Non-pigmented ciliary epithelial cell (primary cell): ENCODE data around the gene PBX1.

Source experiments
- DNase-seq: peaks from one replicate; pipeline ENCODE4 v3.0.0-alpha.2; 2010; ENCODE audit warnings: low read depth

The PBX1 gene

GRCh38 chr1:164563721-164564360 is 4.9 kb downstream of the PBX1 start:
- no peak for DNase-seq

DNA sequence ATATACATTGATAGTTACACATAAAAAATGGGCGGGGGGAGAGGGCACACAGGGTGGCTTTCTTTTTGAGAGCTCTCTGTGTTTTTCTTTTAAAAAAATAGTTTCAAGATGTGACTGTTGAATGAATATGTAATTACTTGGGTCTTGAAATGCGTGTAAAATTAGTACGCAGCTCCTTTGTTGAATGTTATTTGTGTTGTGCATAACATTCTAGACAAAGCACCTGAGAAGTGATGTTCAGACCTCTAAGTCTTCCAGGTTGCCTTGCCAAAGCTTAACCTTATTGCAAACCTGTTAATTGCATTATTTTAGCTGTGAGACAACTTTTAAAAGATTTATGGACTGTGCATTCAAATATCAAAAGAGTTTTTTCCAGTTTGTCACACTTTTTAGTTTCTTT is 5.4 kb downstream of the PBX1 start:
- no peak for DNase-seq

DNA sequence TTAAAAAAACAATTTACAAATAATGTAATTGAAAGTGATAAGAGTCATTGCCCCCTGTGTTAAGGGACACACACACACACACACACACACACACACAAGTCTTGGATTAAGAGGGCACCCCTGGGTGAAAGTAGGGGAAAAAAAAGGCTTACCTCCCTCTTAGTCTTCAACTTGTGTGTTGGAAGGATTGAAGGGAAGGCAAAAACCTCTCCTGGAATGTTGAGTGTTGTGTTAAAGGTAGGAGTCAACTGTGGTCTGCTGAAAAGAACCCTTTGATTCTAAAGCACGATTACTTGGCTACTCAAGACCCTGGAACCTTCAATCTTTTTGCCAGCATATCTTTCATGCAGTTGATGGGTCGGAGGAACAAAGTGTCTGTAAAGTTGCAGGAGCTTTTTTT is 6.4 kb downstream of the PBX1 start:
- no peak for DNase-seq

GRCh38 chr1:164567774-164568173 is 8.8 kb downstream of the PBX1 start:
- no peak for DNase-seq

DNA sequence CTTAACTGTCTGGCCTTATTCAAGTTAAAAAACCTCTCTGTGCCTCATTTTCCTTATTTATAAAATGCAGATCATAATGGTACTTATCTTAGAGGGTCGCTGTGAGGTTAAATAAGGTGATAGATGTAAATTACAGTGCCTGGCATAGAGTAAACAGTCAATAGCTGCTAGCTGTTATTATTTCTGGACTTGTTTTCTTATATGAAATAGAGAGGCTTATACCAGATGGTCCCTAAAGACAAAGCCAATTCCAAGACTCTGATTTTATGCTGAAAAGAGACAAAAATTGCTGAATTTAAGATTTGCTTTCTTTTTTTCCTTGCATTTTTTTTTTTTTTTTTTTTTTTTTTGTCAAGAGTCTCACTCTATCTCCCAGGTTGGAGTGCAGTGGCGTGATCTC is 10.3 kb downstream of the PBX1 start:
- DNase-seq, result no peak

DNA sequence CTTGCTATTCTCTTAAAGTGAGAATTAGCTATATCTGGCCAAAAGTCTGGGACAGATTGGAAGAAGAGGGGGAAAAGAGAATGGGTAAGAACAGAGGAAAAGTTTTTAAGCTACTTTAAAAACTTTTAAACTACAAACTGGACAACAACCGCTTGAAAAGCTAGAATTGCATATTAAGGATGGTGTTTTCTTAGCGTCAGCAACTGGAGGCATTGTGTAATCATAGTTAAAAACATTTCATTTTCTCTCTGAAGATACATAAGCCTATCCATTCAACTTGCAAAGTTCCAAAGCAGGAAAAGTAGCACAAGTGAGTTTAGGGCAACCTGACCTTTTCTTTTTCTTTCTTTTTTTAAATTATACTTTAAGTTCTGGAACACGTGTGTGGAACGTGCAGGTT is 10.9 kb downstream of the PBX1 start:
- DNase-seq, result no peak

GRCh38 chr1:164571333-164571732 is 12.3 kb downstream of the PBX1 start:
- no peak for DNase-seq

DNA sequence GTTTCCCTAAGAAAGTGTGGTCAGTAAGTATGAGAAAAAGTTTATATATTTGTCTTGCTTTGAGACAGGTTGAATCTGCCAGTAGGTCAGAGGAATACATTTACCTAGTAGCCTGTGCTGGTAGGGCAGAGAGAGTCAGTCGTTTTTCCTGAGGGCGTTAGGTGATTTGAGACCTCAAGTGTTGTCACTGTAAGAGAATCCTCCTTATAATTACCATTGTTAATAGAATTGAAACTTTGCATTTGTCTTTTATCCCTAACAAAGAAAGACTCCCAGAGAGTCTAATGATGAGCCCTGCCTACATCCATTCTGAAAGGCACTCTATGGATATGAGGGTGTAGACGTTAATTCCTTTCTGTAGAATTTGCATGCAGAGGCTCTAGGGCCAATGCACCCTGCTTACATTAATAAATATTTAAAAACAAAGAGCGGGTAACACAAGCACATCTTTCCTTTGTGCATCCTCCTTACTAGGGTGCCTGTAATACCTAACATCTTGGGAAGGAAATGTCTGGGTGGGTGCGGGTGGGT is 16.4 kb downstream of the PBX1 start:
- no peak for DNase-seq

- no peak for DNase-seq
These were observed 17.6 kb downstream of the PBX1 start for GRCh38 chr1:164576291-164577271.

GRCh38 chr1:164577291-164577690 is 18.3 kb downstream of the PBX1 start:
- no peak for DNase-seq

DNA sequence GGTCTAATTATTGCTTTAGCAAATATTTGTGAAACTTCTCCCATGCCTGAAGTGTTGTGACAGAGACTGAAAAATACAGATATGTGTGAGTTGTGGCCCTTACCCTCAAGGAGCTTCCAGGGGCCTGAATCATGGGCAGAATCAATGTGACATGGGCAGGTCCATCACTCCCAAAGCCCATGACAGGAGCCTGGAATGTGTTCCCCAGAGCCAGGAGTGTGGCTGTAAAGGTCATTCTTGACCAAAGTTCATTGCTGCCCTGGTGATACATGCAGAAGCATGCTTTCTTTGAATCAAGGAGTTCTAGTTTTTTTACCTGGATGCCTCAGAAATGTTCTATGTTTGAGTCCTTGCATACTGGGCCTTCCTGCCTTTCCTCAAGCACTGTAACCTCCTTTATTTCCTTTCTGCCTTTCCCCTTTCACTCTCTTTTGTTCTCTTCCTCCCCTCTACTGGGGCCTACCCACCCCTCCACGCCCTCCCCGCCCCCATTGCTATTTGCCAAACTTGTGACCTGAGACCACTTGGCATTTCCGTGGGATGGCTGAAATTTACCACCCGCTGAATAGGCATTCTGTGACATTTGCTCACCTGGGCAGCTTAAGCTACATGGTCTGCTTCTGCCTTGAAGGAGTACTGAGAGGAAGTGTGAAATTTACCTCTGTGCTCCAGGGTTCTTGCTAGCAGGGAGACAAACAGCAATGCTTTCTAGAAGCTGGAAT is 19.7 kb downstream of the PBX1 start:
- no peak for DNase-seq

DNA sequence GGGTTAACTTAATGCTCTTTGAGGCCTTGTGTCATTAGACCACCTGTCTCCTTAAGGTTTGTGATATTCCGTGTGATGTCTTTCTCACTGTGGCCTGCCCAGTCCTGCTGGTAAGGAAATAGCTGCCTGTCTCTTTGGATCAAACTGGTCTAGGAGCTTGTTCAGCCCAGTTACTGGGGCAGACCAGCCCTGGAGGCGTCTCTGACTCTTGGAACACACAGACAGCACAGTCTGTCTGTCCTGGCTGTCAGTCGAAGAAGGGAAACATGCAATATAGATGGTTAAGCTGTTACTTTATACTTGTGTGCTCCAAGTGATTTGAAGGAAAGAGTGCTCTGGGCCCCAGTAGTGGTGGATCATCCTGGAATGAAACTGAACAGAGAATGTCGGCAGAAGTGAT is 20.4 kb downstream of the PBX1 start:
- no peak for DNase-seq

- no peak for DNase-seq
These were observed 22.8 kb downstream of the PBX1 start for GRCh38 chr1:164581762-164582161.

GRCh38 chr1:164583196-164583595 is 24.2 kb downstream of the PBX1 start:
- DNase-seq, result no peak

DNA sequence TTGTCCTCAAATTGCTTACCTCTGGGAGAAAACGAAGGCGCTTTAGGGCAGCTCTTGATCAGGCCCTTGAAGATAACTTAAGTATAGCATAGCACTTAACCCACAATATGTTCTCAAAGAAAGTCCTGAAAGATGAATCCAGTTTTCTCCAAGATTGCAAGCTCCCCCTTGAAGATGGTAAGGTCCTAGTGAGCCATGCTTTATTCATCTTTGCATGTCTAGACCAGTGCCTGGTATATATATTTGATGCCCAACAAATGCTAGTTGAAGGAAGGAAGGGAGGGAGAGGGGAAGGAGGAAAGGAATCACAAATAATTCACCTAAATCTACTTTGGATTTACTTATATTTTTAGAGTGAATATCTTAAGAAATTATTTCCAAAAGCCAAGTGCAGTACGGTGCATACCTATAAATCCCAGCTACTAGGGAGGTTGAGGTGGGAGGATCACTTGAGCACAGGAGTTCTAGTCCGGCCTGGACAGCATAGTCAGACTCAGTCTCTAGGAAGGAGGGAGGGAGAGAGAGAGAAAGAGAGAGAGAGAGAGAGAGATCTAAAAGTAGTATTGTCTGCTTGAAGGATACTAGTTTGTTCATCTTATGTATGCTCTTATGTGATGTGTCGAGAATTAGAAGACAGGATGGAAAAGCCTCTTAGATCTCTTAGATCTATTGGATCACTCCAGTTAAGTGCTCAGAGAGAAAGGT is 25.0 kb downstream of the PBX1 start:
- no peak for DNase-seq

DNA sequence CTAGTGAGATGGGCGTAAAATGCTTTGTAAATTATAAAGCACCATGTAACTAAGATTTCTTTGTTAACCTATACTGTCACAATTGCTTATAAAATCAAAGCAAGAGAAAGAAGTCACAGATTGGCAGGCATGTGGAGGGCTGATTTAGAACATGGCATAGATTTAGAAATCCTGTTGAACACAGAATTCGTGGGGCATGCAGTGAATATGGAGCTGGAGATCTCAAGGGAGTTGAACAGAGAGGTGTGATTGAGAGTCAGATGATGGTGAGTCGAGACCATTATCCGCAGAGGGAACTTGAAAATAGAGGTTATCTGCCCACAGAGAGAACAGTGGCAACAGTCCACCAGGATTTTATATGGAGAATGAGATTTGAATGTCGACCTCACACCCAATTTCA is 27.6 kb downstream of the PBX1 start:
- no peak for DNase-seq

DNA sequence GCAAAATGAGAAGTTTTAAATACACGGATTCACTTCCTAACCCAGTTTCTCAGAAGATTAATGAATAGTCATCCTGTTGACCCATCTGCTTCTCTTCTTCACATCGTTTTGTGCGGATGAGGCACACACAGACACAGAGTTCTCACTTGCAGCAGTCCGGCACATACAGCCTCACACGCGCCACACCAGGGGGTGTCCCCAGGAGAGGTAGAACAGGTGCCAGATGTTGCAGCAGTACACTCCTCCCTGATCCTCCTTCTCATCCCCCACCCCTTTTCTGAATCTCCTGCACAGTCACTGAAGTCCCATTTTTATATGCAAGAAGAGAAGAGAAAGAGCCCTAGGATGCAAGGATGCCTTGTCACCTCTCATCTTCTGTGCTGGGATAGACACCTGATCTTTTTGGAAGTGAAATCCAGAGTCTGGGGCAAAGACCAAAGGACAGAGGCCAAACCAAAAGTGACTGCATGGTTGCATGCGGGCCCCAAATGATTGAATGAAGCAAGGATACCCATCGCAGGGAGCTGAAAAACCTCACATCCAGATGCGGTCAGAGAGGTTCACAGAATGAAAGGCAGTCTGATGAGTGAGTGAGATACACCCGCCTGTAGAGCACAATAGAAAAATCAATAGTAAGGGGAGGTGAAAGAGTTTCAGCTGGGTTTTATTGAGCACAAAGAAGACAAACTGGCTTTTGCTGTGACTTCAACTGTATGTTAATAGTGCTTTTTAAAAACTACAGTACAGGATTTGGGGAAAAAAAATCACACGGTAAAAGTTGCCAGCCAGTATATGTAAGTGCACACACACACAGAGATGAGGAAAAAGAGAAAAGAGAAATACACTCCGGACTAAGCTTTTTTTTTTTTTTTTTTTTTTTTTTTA is 28.9 kb downstream of the PBX1 start:
- no peak for DNase-seq

GRCh38 chr1:164588516-164589341 is 29.7 kb downstream of the PBX1 start:
- no peak for DNase-seq

DNA sequence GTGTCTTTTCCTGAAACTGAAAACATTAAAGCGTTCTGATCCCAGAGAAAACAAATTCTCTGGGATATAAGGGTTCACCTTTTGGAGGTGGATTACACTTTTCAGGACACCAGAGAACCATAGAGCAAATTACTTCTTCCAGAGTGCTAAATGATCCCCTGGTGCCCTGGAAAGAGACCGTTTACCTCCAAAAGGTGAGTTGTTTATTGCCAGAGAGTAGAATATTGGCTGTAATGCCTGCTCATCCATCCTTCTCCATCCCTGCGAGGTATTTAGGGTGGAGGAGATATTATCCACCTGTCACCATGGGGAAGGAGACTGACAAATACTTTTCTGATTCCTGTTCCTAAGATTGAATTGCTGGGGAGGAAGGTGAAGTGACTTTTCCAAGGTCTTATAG is 30.4 kb downstream of the PBX1 start:
- no peak for DNase-seq

DNA sequence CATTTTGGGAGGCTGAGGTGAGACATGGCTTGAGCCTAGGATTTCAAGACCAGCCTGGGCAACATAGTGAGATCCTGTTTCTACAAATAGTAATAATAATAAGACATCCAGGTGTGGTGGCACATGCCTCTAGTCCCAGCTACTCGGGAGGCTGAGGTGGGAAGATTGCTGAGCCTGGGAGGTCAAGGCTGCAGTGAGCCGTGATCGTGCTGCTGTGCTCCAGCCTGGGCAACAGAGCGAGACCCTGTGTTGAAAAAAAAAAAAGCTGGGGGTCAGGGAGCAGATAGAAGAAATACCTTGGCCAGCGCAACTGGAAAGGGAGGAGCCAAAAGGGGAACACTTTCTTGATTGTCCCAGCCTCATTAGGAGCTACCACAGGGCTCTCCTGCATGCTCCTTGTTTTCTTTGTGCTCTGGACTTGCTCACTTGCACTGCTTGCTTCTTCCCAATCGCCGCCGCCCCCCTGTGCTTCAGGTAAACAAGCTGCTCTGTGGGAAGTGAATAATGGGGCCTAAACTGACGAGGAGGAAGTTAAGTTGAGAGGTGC is 31.1 kb downstream of the PBX1 start:
- no peak for DNase-seq
